Muscle of arm (tissue), 14 donors: ENCODE measurements around the gene TNIP2. TPM values are rescaled to one million over a fixed set of nuclear protein-coding genes. Genes with fewer than 3 reads are reported as not detected.

Experiments
- DNase-seq: peaks from one replicate; pipeline ENCODE4 v3.0.0-alpha.2; 2013
- long read RNA-seq, 11 donors: transcript quantifications; one replicate each; lab custom pipeline, GENCODE V29; 2026
- polyA plus RNA-seq, 12 donors: library from polyadenylated mRNA; unstranded; fragments of 120-200 nt; gene quantifications; one replicate each; pipeline ENCODE4 v1.2.1, GENCODE V29; 2013; ENCODE audit not compliant: insufficient read length in 12 of 12

Gene TNIP2, protein sequence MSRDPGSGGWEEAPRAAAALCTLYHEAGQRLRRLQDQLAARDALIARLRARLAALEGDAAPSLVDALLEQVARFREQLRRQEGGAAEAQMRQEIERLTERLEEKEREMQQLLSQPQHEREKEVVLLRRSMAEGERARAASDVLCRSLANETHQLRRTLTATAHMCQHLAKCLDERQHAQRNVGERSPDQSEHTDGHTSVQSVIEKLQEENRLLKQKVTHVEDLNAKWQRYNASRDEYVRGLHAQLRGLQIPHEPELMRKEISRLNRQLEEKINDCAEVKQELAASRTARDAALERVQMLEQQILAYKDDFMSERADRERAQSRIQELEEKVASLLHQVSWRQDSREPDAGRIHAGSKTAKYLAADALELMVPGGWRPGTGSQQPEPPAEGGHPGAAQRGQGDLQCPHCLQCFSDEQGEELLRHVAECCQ
- polyA plus RNA-seq = 10 to 100 TPM in 10 of 12 donors, 1 to 10 TPM in 1, not detected in 1; 9.2 to 15.3 (median 13.7) TPM
- long read RNA-seq, donor 1, transcript TNIP2-201 (6 exons, 1,974 nt) = major isoform, 8 of 21 reads
- long read RNA-seq, donor 1, partial matches to known transcripts = 9 of 21 reads
- long read RNA-seq, donor 1, other reads (novel, unspliced or antisense) = 0 of 21 reads
- long read RNA-seq, donor 2, transcript TNIP2-201 (6 exons, 1,974 nt) = major isoform, 5 of 6 reads
- long read RNA-seq, donor 2, partial matches to known transcripts = 0 of 6 reads
- long read RNA-seq, donor 2, other reads (novel, unspliced or antisense) = 0 of 6 reads
- long read RNA-seq, donor 3, partial matches to known transcripts = 5 of 7 reads
- long read RNA-seq, donor 3, other reads (novel, unspliced or antisense) = 0 of 7 reads
- long read RNA-seq, donor 4, partial matches to known transcripts = 0 of 3 reads
- long read RNA-seq, donor 4, other reads (novel, unspliced or antisense) = 0 of 3 reads
- long read RNA-seq, donor 5, transcript TNIP2-201 (6 exons, 1,974 nt) = major isoform, 7 of 16 reads
- long read RNA-seq, donor 5, partial matches to known transcripts = 6 of 16 reads
- long read RNA-seq, donor 5, other reads (novel, unspliced or antisense) = 0 of 16 reads
- long read RNA-seq, donor 6, partial matches to known transcripts = 7 of 9 reads
- long read RNA-seq, donor 6, other reads (novel, unspliced or antisense) = 0 of 9 reads
- long read RNA-seq, donor 7, partial matches to known transcripts = 0 of 4 reads
- long read RNA-seq, donor 7, other reads (novel, unspliced or antisense) = 0 of 4 reads
- long read RNA-seq, donor 8, transcript TNIP2-201 (6 exons, 1,974 nt) = major isoform, 6 of 13 reads
- long read RNA-seq, donor 8, partial matches to known transcripts = 5 of 13 reads
- long read RNA-seq, donor 8, other reads (novel, unspliced or antisense) = 0 of 13 reads
- long read RNA-seq, donor 9, partial matches to known transcripts = 0 of 1 reads
- long read RNA-seq, donor 9, other reads (novel, unspliced or antisense) = 0 of 1 reads
- long read RNA-seq, donor 10, transcript TNIP2-201 (6 exons, 1,974 nt) = major isoform, 6 of 6 reads
- long read RNA-seq, donor 10, partial matches to known transcripts = 0 of 6 reads
- long read RNA-seq, donor 10, other reads (novel, unspliced or antisense) = 0 of 6 reads
- long read RNA-seq, donor 11, transcript TNIP2-201 (6 exons, 1,974 nt) = major isoform, 7 of 9 reads
- long read RNA-seq, donor 11, partial matches to known transcripts = 0 of 9 reads
- long read RNA-seq, donor 11, other reads (novel, unspliced or antisense) = 0 of 9 reads

DNA sequence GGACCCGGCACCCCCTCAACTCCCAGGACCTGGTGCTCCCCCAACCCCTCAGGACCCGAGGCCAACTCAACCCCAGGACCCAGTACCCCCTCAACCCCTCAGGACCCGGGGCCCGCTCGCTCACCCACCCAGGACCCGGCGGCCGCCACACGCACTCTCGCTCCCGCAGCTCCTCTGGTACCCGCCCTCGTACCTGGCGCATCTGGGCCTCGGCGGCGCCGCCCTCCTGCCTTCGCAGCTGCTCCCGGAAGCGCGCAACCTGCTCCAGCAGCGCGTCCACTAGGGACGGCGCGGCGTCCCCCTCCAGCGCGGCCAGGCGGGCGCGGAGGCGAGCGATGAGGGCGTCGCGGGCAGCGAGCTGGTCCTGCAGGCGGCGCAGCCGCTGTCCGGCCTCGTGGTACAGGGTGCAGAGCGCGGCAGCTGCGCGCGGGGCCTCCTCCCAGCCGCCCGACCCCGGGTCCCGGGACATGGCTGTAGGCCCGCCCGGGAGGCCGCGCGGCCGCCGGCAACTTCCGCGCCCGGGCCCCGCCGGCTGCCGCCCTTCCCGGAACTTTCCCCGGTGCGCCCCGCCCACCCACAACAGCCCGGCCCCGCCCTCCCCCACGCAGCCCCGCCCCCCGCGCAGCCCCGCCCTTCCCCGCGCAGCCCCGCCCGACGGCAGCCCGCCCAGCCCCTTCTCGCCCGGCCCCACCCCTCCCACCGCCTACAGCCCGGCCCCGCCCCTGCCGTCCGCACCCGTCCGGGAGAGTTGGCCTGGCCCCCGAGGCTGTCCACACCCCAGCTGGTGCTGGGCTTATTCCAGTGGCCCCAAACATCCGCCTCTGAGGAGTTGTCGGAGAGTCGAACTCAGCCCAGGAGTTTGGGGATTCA is at the start of gene TNIP2:
Gene TNIP2, minus strand, starts transcription at position 516 of the 870 bp plus-strand sequence. Its CDS starts 47 bp downstream, at position 469.
- DNase-seq = peak; percentile 70

DNA sequence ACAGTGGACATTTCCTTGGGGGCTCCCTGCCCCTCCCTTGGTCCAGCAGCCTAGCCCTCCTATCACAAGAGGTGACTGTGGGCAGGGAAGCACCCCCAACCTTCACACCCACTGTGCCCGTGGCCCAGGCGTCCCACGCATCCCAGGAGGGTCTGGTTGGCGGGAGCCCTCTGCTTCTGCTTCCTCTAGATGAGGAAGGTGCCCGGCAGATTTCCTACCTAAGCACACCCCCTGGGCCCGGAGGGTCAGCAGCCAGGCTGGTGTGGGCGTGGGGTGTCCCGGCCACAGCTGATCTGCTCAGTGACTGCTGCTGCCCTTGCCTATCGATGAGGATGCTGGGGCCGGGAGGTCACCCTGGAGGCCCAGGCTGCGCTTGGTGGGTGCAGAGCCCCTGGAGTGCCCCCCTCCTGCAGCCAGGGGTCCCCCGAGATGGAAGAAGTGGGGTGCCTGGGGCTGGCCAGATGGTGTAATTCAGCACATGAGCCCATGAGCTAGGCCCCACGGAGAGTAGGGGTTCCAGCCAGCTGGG is 48.9 kb upstream of the TNIP2 start:
- DNase-seq = no peak

DNA sequence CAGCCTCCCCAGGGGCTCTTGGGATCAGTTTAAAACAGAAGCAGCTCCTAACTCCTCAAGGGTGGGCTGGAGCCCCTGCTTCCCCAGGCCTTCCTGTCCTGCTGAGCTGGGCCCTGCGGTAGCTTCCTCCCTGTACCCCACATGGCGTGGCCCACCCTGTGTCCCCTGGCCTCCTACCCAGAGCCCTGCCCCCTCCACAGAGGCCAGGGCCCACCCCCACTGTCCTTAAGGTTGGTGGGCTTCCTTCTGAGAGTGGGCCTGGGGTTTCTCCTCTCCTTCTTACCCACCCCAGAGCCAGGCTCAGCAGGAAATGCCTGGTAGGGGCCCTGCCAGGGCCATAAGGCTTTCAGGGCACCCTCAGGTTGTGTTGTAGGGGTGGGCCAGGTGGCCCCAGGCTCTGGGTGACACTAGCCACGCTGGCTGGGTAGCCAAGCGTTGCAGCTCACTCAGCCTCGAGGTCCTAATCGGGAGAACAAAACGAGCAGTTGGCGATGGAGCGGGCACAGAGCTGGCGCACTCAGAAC is 48.4 kb upstream of the TNIP2 start:
- DNase-seq = no peak

DNA sequence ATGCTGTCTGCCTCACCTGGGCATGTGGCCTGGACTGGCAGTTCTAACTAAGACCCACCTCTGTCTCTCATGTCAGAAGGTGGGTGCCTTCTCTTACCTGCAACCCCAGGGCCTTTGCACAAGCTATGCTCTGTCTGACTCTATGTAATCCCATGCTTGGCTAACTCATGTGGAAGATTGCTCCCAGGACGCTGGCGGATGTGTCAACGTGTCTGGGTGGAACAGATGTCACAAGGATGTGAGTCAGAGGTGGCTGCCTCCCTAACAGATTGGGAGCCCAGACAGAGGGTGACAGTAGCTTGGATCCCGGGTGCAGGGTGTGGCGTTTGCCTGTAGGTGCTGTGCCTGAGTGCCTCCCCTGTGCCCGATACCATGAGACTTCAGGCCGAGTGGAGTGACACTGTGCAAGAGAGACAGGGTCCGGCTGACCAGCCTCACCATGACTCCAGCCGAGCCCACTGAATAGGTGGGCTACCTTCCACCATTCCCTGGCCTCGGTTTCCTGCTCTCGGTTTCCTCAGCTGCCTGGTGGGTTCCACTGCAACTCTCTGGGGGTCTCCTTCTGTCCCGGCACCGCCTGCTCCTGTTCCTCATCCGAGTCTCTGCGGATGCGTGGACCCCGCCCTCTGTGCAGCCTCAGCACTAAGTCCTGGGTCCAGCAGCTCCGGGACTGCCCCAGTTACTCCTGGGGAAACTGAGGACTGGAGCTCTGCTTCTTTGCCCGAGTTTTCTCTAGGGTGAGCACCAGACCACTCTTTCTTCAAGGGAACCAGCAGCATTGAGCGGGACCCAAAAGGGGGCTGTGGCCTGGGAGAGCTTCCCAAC is 47.7 kb upstream of the TNIP2 start:
- no peak for DNase-seq

DNA sequence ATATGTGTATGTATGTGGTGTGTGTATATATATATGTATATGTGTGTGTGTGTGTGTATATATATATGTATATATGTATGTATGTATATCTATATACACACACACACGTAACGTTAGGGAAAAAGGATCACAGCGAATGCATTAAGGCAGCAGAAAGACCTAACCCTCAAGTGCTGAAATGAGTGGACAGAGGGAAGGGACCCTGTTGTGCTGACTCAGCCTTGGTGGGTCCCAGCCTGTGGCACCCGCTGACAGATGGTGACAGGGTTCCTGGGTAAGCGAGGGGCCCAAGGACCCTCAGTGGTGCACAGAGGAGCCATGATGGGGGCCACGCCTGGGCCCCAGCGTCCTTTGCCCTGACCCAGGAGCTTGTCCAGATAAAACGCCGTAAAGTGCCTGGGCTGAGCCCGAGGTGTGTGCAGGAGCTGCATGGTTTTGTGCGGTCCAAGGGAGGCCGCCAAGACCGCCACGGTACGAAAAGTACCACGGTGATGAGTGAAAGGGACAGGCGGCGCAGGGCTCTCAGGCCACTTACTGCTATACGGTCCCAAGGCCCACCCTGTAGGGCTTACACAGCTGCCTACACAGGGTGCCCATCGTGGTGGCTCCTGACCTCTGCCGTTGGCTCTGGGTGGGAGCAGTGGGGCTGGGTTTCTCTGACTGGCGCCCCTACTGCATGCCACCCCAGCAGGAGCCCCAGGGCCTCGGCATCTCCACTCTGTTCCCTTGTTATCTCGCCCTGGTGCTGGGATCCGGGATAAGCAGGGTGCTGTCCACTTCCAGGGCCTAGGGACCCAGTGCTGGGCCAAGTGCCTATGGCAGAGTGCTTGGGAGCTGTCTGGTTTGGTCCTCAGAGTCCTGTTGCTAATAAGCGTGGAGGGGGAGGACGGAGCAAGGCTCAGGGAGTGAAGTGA is 46.7 kb upstream of the TNIP2 start:
- no peak for DNase-seq

DNA sequence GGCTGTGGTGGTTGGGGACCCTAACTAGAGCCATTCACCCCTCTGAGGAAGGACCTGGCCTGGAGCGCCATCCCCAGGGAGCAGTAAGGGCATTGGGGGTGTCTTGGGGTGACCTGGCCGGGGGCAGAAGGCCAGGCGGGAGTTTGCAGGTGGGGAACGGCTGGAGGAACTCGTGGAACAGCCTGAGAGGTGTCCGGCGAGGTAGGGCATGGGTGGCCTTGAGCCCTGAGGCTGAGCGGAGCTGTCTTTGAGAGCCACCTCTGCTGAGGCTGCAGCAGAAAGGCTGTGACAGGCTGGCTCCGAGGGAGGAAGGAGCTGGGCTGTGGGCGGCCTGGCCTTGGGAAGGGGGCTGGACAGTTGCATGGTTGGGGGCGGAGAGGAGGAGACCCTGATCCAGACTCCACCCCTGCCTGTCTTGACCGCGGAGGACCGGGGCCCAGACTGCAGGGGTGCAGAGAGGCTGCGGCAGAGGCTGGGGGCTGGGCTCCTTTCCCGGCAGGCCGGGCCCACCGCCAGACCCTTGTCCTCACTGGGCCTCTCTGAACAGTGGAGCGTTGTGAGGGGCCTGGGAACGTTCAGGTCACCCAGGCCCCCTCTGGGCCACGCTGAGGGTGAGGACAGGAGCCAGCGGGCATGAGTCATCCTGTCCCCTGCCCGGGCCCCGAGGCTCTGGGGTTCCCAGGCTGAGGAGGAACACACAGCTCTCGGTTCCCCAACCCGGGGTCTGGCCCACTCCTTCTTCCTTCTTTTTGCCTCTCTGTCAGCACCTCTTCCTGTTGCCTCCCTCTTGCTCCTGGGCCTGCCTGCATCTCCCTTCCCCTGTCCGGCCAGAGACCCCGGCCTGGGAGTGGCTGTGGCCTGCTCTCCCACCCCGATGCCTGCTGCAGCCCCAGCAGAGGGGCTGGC is 44.8 kb upstream of the TNIP2 start:
- peak; percentile 89 for DNase-seq

DNA sequence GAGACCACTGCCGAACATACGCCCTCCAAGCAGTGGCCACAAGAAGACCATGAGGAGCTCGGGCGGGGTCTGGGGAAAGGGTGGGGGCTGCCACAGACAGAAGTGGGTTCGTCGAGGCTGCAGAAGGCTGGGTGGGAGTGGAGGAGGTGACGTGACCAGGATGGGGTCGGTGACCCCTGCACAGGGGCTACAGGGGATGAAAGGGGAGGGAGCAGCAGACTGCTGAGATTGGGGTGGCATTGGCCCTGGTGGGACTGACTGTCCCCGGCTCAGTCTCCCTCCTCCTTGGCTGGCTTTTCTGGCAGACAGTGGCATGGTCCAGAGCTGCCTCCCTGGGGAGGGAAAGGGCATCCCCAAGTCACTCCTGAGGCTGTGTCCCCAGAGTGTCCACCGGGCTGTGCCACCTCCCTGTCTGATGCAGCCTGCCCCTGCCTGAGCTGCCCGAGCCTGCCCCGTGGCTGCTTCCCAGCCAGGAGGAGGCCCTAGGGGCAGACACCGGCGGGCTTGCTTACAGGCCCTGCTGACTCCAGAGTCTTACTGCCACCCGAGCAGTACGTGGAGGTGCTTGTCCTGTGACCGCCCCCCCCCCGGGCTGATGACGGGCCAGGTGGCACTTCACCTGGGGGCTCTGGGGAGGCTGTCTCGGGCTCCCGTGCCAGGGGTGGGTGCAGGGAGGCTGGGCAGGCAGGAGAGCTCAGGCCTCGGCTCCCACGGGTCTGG is 44.0 kb upstream of the TNIP2 start:
- DNase-seq = no peak

DNA sequence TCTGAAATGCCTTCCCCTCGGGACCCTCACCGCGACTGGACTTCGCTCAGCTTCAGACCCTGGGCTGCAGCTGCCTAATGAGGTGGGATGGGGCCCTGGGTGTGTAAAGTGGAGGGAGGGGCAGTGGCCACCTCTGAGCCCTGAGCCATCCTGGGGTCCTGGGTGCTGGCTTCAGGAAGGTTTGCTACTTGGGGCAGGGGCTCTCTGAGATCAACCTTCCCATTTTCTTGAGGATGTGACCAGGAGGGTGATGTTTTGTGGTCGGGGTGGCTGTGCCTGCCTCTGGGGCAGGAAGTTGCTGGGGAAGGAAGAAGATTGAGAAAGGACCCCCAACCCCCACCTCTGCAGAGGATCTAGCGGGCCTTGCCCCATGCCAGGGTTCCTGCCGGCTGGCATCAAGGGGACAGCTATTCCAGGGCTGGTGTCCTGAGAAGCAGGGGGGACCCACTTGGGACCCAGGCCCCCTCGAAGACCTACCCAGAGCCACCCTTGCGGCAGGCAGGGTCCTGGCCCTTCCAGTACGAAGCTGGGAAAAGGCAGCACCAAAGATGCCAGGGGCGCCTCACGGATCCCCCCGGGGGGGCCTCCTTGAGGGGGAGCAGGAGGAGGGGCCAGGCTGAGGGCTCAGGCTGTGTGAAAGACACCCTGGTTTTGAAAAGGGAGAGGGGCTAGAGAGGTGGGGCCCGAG is 43.2 kb upstream of the TNIP2 start:
- DNase-seq = no peak

DNA sequence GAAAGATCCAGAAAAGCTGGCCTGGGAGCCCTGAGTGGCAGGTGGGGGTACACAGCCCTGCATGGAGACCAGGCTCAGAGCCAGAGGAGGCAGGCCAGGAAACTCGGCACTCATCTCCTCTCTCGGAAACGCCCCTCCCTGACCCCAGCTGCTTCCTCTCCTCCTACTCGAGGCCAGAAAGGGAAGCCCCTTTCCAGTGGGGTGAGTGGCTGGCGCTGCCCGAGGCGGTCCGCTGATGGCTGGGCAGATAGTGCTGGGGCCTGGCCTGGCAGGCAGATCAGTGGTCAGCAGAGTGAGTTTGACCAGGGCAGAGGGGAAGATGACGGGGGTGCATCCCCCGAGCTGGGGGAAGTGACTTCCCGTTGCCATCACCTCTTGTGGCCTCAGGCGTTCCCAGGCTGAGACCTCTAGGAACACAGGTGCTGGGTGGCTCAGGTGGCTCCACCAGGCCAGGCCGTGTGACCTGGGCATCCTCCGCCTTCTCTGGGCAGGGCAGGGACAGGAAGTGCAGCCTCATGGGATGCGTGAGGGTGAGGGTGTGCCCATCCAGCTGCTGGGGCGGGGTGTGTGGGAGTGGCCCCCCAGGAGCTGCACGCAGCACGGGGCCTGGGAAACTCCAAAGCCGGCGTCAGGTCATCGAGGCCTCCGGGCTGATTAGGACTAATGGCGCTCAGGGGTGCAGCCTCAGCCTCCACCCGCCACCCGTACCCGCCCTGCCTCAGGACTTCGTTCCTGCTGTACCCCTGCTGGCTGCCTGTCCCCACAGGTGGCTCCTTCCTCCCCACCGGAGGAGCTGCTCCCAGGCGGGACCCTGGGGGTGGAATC is 42.5 kb upstream of the TNIP2 start:
- peak; percentile 66 for DNase-seq

DNA sequence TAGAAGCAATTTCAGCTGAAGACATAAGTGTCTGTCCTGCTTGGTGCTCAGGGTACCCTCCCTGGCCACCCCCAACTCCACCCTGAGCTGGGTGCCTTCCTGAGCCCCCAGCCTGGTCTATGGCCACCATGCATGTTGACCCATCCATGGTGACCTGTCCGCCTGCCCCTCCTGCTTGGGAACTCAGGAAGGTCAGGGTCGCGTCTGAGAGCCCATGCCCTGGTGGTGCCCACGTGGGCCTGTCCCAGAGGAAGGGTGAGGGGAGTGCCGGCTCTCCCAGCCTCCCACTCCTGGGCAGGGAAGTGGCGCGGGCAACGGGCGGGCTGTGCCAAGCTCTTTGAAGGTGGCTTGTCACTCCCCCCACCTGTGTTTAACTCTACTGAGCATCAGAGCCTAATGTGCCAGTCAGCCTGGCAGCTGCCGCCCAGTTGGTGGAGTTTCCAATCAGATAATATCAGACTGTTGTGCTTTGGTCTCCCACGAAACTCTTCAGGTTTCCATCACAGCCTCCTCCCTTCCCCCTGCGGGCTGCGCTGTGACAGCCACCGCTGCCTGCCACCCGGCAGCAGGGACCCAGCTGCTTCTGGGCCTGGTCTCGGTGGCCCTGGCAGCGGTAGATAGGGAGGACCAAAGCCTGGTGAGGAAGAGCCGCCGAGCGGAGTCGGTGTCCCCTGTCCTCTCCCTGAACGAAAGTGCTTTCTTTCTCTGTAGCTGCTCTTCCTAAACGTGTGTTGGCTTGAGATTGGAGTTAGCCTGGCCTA is 41.6 kb upstream of the TNIP2 start:
- no peak for DNase-seq

DNA sequence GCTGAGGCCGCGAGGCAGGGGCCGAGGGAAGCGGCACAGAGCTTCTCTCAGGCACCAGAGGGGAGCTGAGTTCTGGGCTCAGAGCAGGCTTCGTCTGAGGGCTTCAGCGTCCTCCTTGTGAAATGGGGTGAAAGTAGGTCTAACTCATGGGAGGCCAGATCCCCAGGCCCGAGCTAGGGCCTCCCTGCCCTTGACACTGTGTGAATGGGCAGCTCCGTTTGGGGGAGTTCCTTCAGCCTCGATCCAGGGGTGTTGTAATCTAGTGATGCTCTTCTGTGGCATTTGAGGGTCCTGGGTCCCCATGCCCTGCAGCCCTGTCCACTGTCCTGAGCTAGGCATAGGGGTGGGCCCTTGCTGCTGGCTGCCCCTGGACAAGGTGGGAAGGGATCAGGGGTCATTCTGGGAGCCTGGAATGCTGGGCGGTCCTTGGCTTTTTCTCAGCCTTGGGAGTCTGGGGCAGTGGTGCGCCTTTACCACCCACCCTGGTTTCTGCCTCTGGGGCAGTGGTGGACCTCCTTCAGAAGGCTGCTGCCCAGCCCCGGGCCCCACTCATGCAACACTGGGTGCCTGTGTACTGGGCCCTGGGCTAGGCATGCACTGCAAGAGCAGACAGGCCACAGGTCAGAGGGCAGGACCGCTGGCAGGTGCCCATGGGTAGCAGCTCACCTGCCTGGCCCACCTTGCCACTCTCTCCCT is 40.9 kb upstream of the TNIP2 start:
- no peak for DNase-seq
